ENCODE data around the gene EXOC4. TPM values are rescaled to one million over a fixed set of nuclear protein-coding genes. Genes with fewer than 3 reads are reported as not detected.

EXOC4 gene
- total RNA-seq, 1 donor from 2014 or later, result 94.0 TPM

- Mint-ChIP-seq H3K4me1 (ENCODE audit: unreplicated experiment) (peaks cover 11% of the 10 kb centered on the region), H3K4me3 (ENCODE audit: unreplicated experiment) (no peak overlapping the region), H3K9me3 (ENCODE audit: unreplicated experiment) (no peaks in the 10 kb centered on the region), H3K36me3 (ENCODE audit: low read depth, unreplicated experiment) (no peaks in the 10 kb centered on the region), H3K27me3 (ENCODE audit: unreplicated experiment) (peaks cover 2% of the 10 kb centered on the region), H3K27ac (ENCODE audit: unreplicated experiment) (no peak overlapping the region)
- no peak for TF ChIP-seq CTCF (IDR thresholded peaks at IDR 0.05; ENCODE audit: unreplicated experiment)
- no peak for DNase-seq (ENCODE audit: low spot score)
Measured at GRCh38 chr7:133582766-133583523, 330.1 kb downstream of the EXOC4 start.

GRCh38 chr7:133583545-133584171 is 330.8 kb downstream of the EXOC4 start:
- no peak for TF ChIP-seq CTCF (IDR thresholded peaks at IDR 0.05; ENCODE audit: unreplicated experiment)
- H3K27ac Mint-ChIP-seq (ENCODE audit: unreplicated experiment), result no peak overlapping the region
- H3K9me3 Mint-ChIP-seq (ENCODE audit: unreplicated experiment), result no peaks in the 10 kb centered on the region
- H3K4me1 Mint-ChIP-seq (ENCODE audit: unreplicated experiment), result peaks cover 14% of the 10 kb centered on the region
- H3K27me3 Mint-ChIP-seq (ENCODE audit: unreplicated experiment), result peaks cover 2% of the 10 kb centered on the region
- DNase-seq (ENCODE audit: low spot score), result no peak
- no peaks in the 10 kb centered on the region for H3K36me3 Mint-ChIP-seq (ENCODE audit: low read depth, unreplicated experiment)
- H3K4me3 Mint-ChIP-seq (ENCODE audit: unreplicated experiment), result no peak overlapping the region

DNA sequence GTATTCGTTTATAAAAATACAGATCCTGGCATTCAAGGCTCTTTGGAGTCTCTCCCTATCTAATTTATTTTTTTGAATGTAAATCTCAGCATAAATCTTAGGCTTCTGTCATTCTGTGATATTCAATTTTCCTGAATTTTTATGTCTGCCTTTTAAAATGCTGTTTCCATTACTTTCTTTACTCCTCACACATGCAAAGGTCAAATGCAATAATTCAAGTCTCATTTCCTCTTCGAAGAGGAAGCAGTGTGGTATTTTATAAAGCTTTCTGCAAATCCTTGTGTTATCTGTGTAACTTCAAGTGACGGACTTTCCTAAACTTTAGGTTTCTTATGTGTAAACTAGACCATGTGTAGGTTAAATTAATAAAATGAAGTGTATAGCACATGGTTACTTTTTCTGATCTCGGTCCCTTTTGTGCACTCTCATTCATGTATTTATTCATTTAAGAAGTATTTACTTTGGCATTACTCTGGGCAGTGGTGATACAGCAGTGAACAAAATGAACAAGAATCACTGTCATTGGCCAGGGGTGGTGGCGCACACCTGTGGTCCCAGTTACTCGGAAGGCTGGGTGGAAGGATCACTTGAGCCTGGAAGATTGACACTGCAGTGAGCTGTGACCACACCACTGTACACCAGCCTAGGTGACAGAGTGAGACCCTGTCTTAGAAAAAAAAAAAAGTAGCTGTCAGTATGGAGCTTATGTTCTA is 332.2 kb downstream of the EXOC4 start:
- Mint-ChIP-seq H3K27me3 (ENCODE audit: unreplicated experiment) (peaks cover 2% of the 10 kb centered on the region), H3K36me3 (ENCODE audit: low read depth, unreplicated experiment) (no peaks in the 10 kb centered on the region), H3K4me1 (ENCODE audit: unreplicated experiment) (peaks cover 14% of the 10 kb centered on the region), H3K27ac (ENCODE audit: unreplicated experiment) (no peak overlapping the region), H3K9me3 (ENCODE audit: unreplicated experiment) (no peaks in the 10 kb centered on the region), H3K4me3 (ENCODE audit: unreplicated experiment) (no peak overlapping the region)
- TF ChIP-seq CTCF (IDR thresholded peaks at IDR 0.05; ENCODE audit: unreplicated experiment), result no peak
- DNase-seq (ENCODE audit: low spot score), result no peak

DNA sequence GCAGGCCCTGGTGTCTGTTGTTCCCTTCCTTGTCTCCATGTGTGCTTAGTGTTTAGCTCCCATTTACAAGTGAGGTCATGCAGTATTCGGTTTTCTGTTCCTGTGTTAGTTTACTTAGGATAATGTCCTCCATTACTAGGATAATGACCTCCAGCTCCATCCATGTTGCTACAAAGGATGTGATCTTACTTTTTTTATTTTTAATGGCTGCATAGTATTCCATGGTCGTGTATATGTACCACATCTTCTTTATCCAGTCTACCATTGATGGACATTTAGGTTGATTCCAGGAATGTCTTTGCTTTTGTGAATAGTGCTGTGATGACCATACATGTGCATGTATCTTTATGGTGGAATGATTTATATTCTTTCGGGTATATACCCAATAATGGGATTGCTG is 333.4 kb downstream of the EXOC4 start:
- H3K36me3 Mint-ChIP-seq (ENCODE audit: low read depth, unreplicated experiment), result no peaks in the 10 kb centered on the region
- no peak for TF ChIP-seq CTCF (IDR thresholded peaks at IDR 0.05; ENCODE audit: unreplicated experiment)
- H3K4me1 Mint-ChIP-seq (ENCODE audit: unreplicated experiment), result peaks cover 14% of the 10 kb centered on the region
- DNase-seq (ENCODE audit: low spot score), result no peak
- H3K27me3 Mint-ChIP-seq (ENCODE audit: unreplicated experiment), result peaks cover 2% of the 10 kb centered on the region
- no peaks in the 10 kb centered on the region for H3K9me3 Mint-ChIP-seq (ENCODE audit: unreplicated experiment)
- no peak overlapping the region for H3K27ac Mint-ChIP-seq (ENCODE audit: unreplicated experiment)
- H3K4me3 Mint-ChIP-seq (ENCODE audit: unreplicated experiment), result no peak overlapping the region
